Measurements from ENCODE around the gene MMP15.

The MMP15 gene

DNA sequence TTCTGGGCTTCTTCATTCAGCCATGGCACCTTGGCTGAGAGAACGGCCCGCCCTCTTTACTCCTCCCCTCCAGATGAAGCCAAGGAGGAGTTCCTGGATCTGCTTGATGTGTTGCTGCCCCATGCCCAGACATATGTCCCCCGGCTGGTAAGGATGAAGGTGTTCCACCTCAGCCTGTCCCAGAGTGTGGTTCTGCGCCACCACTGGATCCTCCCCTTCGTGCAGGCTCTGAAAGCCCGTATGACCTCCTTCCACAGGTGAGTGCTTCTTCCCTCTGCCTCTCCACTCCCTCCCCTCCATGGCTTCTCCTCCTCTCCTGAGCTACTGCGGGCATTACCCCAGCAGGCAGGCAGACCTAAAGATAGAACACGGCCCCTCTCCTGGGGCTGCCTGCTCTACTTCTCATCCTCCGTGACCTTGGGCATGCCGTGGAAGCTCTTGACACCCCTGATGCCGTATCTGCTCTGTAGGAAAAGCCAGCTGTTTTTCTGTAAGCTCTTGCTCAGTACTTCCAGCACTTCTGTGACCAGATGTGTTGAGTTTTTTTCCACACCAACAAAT lies 15.6 kb upstream of the MMP15 start:
- TF ChIP-seq POLR2A (IDR thresholded peaks at IDR 0.05; ENCODE audit: low read depth, low read length) (no peak), TAF1 (IDR thresholded peaks at IDR 0.05; ENCODE audit: borderline replicate concordance, low read depth, low read length) (no peak), POLR2AphosphoS5 (IDR thresholded peaks at IDR 0.05; ENCODE audit: low read depth, low read length) (no peak)
- no peak for FAIRE-seq
- no peak for DNase-seq (ENCODE audit: insufficient read length)

DNA sequence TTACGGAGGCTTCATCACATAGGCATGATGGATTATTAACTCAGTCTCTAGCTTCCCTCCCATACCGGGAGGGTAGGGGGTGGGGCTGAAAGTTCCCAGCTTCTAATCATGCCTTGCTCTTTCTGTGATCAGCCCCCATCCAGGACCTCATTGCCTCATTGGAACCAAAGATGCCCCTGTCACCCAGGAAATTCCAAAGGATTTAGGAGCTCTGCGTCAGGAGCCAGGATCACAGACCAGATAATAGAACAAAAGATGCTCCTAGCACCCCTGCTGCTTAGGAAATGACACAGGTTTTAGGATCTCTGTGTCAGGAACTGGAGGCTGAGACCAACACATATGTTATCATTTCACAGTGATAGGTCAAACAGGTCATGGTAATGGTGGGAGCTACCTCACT lies 14.7 kb upstream of the MMP15 start:
- no peak for FAIRE-seq

DNA sequence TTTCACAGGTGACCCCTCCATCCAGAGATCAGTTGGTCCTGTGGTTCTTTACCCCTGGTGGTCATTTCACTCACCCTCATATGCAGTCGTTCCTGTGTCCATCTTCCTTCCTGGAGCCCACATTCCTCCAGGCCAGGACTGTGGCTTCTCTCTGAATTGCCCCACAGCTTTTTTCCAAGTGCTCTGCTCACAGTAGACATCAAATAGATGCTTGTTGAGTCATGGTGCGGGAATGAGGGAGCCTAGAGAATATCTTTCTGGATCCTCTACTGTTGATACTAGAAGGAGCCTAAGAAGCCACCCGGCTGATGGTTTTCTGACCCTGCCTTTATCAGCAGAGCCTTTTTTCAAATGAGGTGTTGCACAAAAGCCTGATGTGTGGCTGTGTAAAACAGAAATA lies 13.9 kb upstream of the MMP15 start:
- no peak for FAIRE-seq
- no peak for TF ChIP-seq POLR2AphosphoS5 (IDR thresholded peaks at IDR 0.05; ENCODE audit: low read depth, low read length)
- no peak for TF ChIP-seq TAF1 (IDR thresholded peaks at IDR 0.05; ENCODE audit: borderline replicate concordance, low read depth, low read length)
- TF ChIP-seq POLR2A (IDR thresholded peaks at IDR 0.05; ENCODE audit: low read depth, low read length) = no peak
- no peak for DNase-seq (ENCODE audit: insufficient read length)

More for the DNA sequence above, 14.7 kb upstream of the MMP15 start:
- DNase-seq (ENCODE audit: insufficient read length) = no peak
- TF ChIP-seq POLR2AphosphoS5 (IDR thresholded peaks at IDR 0.05; ENCODE audit: low read depth, low read length) (no peak), TAF1 (IDR thresholded peaks at IDR 0.05; ENCODE audit: borderline replicate concordance, low read depth, low read length) (no peak), POLR2A (IDR thresholded peaks at IDR 0.05; ENCODE audit: low read depth, low read length) (no peak)

GRCh38 chr16:58012481-58012880 lies 13.1 kb upstream of the MMP15 start:
- DNase-seq (ENCODE audit: insufficient read length) = no peak
- no peak for FAIRE-seq
- TF ChIP-seq POLR2AphosphoS5 (IDR thresholded peaks at IDR 0.05; ENCODE audit: low read depth, low read length) (no peak), POLR2A (IDR thresholded peaks at IDR 0.05; ENCODE audit: low read depth, low read length) (no peak), TAF1 (IDR thresholded peaks at IDR 0.05; ENCODE audit: borderline replicate concordance, low read depth, low read length) (no peak)

DNA sequence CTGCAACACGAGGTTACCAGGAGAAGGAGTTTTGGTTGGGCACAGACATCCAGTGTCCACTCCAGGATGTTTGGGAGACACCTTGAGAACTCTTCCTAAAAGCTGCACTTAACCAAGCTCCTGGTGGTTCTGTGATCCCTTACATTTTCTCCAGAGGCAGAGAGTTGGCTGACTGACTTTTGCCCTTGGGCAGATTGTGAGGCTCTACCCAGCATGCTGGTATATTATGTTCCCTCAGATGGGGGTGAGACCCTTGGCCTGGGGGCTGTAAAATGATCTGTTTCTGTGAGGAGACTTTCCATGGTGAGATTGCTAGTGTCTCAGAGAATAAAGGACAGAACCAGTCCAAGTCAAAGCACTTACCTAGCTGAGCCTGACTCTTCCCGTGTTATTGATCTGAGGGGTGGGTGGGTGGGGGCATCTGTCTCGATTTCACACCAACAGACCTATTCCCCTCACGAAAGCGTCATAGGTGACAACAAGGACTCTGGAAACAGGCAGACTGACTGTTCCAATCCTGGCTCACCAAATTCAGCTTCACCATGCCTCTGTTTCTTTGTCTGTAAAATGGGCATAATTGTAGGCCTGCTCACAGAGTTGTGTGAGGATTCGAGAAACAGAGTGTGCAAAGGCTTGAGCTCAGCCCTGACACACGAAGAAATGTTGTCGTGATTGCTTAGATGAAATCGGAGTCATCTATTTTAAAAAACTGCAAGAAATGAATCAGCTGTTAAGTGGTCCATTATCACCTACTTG lies 12.2 kb upstream of the MMP15 start:
- TF ChIP-seq TAF1 (IDR thresholded peaks at IDR 0.05; ENCODE audit: borderline replicate concordance, low read depth, low read length) = no peak
- TF ChIP-seq POLR2A (IDR thresholded peaks at IDR 0.05; ENCODE audit: low read depth, low read length) = no peak
- no peak for TF ChIP-seq POLR2AphosphoS5 (IDR thresholded peaks at IDR 0.05; ENCODE audit: low read depth, low read length)
- DNase-seq (ENCODE audit: insufficient read length) = no peak
- FAIRE-seq = no peak

DNA sequence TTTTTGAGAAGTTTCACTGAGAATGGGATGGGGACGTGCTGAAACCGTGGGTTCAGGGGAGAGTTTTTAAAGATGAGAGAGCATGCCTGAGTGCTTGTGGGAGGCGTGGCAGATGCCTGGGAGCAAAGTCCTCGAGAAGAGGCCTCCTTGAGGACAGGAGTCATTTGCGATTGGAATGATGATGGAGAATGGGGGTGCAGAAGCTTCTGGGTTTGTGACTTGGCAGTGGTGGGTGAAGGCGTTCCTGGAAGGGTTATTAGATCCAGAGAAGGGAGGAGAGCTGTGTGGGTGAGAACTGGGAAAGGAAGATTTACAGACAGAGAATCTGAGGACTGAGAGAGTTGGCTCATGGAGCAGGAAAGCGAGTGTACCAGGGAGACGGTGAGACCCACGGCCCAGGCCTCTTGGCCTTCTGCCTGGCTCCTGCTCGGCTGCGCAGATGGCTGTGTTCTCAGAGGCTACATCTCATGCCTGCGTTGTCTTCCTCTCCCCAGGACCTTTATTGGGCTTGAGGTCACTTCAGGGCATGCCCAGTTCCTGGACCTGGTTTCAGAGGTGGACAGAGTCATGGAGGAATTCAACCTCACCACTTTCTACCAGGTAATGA lies 8.6 kb upstream of the MMP15 start:
- TF ChIP-seq TAF1 (IDR thresholded peaks at IDR 0.05; ENCODE audit: borderline replicate concordance, low read depth, low read length) = no peak
- no peak for TF ChIP-seq POLR2AphosphoS5 (IDR thresholded peaks at IDR 0.05; ENCODE audit: low read depth, low read length)
- TF ChIP-seq POLR2A (IDR thresholded peaks at IDR 0.05; ENCODE audit: low read depth, low read length) = no peak
- DNase-seq (ENCODE audit: insufficient read length) = no peak
- FAIRE-seq = no peak

- FAIRE-seq (no peak), DNase-seq (ENCODE audit: insufficient read length) (no peak)
- TF ChIP-seq POLR2A (IDR thresholded peaks at IDR 0.05; ENCODE audit: low read depth, low read length) (no peak), POLR2AphosphoS5 (IDR thresholded peaks at IDR 0.05; ENCODE audit: low read depth, low read length) (no peak), TAF1 (IDR thresholded peaks at IDR 0.05; ENCODE audit: borderline replicate concordance, low read depth, low read length) (no peak)
Measured at GRCh38 chr16:58018803-58019202, 6.8 kb upstream of the MMP15 start.

DNA sequence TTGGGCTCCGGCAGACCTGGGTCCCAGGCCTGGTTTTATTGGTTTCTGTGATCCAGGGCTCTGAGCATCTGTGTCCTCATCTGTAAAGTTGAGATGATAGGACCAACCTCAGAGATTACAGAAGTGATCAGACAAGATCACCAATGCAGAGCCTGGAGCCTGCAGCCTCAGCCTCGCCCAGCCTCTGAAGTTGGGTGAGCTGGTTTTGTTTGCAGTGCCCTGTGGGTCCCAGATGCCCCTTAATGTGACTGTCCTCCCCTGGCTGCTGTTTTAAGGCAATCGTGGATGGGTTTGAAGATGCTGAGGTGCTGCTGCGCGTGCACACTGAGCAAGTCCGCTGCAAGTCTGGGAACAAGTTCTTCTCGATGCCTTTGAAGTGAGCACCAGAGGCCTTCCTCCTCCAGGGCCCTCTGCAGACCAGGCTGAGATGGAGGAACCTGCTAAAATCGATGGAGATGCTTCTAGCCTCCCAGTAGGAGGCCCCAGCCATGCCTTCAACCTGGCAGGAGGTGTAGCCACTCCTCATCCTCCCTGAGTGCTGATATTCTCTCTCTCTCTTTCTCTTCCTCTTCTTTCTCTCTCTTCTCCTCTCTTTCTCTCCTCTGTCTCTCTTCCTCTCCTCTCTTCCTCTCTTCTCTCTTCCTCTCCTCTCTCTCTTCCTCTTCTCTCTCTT lies 5.6 kb upstream of the MMP15 start:
- TF ChIP-seq POLR2A (IDR thresholded peaks at IDR 0.05; ENCODE audit: low read depth, low read length) (no peak), TAF1 (IDR thresholded peaks at IDR 0.05; ENCODE audit: borderline replicate concordance, low read depth, low read length) (no peak), POLR2AphosphoS5 (IDR thresholded peaks at IDR 0.05; ENCODE audit: low read depth, low read length) (no peak)
- FAIRE-seq = no peak

DNA sequence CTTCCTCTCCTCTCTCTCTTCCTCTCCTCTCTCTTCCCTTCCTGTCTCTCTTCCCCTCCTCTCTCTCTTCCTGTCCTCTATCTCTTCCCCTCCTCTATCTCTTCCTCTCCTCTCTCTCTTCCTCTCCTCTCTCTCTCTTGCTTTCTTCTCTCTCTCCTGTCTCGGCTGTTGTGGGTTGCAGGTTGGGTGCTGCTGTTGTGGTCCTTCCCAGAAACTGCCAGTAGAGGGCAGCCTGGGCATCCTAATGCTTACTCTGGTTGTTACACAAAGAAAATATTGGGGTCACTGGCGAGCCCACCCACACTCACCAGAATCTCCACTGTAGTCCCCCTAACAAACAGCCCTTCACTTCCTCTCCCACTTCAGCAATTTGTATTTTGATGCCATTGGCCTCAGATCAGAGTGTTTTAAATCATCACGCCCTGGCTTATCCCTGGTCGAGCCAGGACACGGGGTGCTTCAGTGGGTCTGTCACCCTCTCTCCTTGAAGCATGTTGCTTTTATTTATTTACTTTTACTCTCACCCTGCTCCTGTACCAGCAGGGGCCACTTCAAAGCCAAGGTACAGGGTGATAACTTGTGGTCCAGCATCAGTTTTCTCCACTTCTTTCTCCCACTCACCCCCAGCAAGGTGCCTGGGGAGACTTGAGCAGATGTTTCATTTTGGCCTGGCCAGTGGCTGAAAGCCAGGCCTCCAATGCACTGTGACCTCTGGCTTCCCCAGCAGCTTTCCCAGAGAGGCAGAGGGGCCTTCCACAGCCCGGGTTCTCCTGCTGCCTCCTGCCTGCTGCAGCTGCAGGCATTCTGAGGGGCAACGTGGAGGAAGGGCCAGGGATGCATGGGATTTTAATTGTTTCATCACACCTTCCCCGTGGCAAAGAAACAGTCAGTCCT lies 4.7 kb upstream of the MMP15 start:
- no peak for TF ChIP-seq TAF1 (IDR thresholded peaks at IDR 0.05; ENCODE audit: borderline replicate concordance, low read depth, low read length)
- TF ChIP-seq POLR2A (IDR thresholded peaks at IDR 0.05; ENCODE audit: low read depth, low read length) = no peak
- no peak for DNase-seq (ENCODE audit: insufficient read length)
- peak; percentile 78 for FAIRE-seq

More for the DNA sequence above, 5.6 kb upstream of the MMP15 start:
- DNase-seq (ENCODE audit: insufficient read length) = no peak

- no peak for FAIRE-seq
- no peak for DNase-seq (ENCODE audit: insufficient read length)
- TF ChIP-seq POLR2A (IDR thresholded peaks at IDR 0.05; ENCODE audit: low read depth, low read length) = no peak
- no peak for TF ChIP-seq TAF1 (IDR thresholded peaks at IDR 0.05; ENCODE audit: borderline replicate concordance, low read depth, low read length)
Measured at GRCh38 chr16:58021661-58022551, 3.6 kb upstream of the MMP15 start.

Measured in GM12892 (cell line).